Measurements from ENCODE around the gene TSPAN9.

Gene TSPAN9

GRCh38 chr12:3226264-3226663, 149.1 kb downstream of the TSPAN9 start:
- DNase-seq: no peak
- intact Hi-C loops (cut with DNase I): no loop called here

DNA sequence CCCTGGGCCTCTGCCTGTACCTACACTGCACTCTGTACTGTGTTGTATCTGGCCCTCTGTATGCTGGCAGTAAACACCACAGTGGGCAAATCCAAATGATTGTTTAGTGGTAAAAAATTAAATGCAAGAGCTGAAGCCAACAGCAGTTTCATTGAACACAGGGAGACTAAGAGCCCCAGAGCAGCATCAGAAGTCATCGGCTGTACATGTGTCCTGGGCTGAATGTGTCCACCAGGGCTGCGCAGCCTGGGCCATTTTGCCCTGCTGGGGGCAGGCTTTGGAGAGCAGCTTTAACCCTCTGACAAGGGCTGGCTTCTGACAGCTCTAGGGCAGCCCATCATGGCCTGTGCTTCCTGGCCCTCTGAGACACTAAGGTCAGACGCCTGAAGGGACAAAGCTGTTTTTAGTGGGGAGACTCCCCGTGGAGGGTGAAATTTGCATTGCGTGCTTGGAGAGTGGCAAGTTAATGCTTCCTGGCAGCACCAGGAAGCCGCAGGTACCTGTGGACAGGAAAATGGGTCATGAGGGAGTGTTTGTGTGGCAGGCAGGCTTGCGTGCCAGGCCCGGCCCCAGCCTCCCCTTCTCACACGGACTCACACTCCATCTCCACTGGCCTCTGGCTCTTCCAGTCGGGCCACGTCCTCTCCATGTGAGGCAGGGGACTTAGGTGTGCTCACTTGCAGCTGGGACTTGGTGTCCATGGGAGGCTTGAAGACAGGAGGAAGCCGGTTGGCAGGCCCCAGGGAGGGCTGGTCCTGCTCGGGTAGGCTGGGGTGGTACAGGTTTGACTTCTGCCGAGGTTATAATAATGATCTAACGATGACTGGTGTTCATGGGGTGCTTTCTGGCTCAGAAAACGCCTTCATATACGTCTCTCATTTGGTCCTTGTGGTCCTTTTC, 150.1 kb downstream of the TSPAN9 start:
- DNase-seq: peak in 2 of 10 donors; percentile 24 to 69
- intact Hi-C loops (cut with DNase I): no loop called here

DNA sequence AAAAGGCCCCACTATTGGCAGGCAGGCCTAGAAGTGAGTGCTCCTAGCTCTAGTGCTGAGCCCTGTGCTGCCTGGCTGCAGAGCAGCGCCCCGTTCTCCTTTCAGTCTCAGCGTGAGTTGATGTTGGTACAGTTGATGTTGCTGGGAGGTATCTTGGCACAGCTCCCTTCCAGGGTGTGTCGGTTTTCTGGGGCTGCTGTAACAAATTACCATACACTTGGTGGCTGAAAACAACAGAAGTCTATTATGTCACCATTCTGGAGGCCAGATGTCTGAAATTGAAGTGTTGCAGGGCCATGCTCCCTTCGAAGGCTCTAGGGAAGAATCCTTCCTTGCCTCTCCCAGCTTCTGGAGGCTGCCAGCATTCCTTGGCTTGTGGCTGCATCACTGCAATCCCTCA, 151.4 kb downstream of the TSPAN9 start:
- intact Hi-C loops (cut with DNase I): no loop called here
- peak in 2 of 10 donors; percentile 3 to 46 for DNase-seq

DNA sequence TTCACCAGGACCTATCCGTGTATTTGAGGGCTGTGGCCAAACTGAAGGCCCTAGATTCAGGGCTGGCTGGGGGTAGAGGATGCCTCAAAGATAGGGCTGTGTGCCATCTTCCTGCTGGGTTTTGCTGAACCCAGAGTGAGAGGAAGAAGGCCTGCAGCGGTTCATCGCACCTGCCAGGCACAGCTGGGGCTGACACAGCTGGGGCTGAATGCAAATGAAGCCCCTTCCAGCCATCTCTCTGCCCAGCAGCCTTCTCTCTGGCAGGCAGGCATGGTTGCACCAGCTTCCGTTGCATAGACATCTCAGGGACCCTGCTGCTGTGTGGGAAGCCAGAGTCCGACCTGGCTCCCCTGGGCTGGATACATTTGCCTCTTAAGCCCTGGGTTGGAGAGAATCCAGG, 152.4 kb downstream of the TSPAN9 start:
- peak in 2 of 10 donors; percentile 19 to 77 for DNase-seq
- intact Hi-C loops (cut with DNase I): no loop called here

GRCh38 chr12:3230758-3231375, 153.7 kb downstream of the TSPAN9 start:
- intact Hi-C loops (cut with DNase I): no loop called here
- peak in 2 of 10 donors; percentile 72 to 80 for DNase-seq

DNA sequence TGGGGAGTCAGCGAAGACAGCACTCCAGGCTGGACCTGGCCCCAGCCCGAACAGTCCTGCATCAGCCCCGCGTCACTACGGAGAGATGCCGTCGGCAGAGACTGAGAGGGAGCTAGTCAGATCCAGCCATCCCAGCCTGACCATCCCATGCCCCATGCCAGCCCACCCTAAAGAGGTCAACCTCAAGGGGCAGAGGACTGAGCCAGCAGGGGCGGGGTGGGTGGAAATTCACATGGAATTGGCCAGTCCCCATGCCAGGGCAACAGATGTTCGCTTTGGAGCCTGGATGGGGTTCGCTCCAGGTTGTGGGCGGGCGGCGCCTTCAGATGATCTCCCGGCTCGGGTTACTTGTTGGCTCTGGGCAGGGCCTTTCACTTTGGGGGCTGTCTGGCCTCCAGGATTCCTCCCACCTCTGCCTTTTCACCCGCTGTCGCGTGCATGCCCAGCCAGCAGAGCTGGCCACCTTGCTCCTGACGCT, 154.3 kb downstream of the TSPAN9 start:
- intact Hi-C loops (cut with DNase I): no loop called here
- DNase-seq: peak in 2 of 10 donors; percentile 63 to 79

GRCh38 chr12:3233797-3234196, 156.6 kb downstream of the TSPAN9 start:
- peak in 2 of 10 donors; percentile 72 to 77 for DNase-seq
- intact Hi-C loops (cut with DNase I): no loop called here

DNA sequence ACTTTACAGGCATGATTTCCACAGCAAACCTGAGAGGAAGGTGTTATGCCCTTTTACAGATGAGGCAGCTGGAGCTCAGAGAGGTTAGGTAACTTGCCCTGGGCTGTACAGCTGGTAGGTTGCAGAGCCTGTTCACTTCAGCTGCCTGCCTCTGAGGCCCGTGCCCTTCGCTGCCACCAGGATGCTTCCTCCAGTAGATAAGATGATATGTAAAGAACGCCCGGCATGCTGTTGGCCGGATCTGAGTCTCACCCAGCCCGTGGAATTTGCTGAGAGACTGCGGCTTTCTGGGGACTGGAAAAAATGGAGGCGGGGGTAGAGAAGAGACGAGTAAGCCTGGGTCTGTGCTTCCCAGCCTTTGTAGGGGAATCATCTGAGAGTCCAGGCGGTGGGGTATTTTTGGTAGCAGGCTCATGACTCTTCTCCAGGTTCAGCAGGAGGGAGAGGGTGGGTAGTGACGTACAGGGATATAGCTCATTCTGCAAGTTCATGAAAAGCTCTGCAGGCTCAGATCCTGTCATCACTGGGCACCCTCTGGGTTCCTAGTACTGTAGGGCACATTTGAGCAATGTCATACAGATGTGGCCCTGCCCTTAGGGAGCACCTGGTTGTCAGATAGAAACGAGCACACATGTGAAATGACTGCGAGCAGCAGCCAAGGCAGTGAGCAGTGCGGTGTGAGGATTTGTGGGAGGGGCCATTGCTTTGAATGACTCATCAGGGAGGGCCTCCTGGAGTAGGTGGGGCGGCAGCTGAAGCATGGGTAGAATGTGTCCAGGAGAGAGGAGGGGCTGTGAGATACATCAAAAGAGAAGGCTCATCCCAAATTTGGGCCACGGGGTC, 159.4 kb downstream of the TSPAN9 start:
- intact Hi-C loops (cut with DNase I): no loop called here
- no peak for DNase-seq

GRCh38 chr12:3238196-3238595, 161.0 kb downstream of the TSPAN9 start:
- no peak for DNase-seq
- intact Hi-C loops (cut with DNase I): no loop called here

DNA sequence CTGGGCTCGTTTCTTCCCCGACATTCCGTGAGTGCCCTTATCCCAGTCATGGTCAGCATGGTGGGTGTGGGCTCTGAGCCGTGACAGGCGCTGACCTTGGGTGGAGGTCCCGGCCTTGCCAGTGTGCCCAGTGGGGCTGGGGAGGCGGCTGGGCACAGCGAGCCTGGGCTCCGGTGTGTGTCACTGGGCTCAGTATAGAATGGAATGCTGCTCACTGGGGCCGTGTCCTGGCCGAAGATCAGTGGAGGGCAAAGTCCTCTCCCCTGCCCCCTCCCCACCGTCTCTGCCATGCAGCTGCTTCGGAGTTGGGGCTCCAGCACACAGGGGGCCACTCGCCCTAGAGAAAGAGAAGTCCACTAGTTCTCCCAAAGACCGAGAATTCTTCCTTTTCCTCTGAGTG, 164.4 kb downstream of the TSPAN9 start:
- intact Hi-C loops (cut with DNase I): no loop called here
- no peak for DNase-seq

DNA sequence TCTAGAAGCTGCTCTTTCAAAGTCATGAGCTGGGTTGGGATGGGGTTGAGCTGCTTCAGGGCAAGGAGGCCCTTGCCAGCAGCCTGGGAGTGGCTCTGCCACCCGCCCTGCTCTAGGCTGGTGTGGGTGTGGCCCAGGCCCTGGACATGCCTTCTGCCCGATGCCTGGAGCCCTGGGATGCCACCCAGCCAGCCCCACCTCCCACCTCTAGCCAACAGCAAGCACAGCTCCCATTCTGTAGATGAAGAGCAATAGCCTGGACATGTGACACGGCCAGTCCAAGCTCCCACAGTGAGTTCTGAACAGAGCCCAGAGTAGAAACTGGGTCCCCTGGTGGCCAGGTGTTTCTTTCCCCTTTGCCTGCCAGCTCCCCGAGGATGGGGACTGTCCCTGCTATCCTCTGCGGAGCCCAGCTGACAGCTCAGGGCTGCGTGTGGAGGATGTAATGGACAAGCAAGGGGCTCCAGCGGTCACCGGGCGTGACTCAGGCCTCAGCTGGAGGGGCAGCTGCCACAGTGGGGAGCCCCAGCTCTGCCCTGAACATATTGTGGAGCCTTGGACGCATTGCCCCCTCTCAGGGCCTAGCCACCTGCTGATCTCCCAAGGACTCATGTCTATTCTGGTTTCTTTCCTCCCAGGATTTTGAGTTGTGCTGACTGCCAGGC, 165.2 kb downstream of the TSPAN9 start:
- DNase-seq: no peak
- intact Hi-C loops (cut with DNase I): no loop called here

DNA sequence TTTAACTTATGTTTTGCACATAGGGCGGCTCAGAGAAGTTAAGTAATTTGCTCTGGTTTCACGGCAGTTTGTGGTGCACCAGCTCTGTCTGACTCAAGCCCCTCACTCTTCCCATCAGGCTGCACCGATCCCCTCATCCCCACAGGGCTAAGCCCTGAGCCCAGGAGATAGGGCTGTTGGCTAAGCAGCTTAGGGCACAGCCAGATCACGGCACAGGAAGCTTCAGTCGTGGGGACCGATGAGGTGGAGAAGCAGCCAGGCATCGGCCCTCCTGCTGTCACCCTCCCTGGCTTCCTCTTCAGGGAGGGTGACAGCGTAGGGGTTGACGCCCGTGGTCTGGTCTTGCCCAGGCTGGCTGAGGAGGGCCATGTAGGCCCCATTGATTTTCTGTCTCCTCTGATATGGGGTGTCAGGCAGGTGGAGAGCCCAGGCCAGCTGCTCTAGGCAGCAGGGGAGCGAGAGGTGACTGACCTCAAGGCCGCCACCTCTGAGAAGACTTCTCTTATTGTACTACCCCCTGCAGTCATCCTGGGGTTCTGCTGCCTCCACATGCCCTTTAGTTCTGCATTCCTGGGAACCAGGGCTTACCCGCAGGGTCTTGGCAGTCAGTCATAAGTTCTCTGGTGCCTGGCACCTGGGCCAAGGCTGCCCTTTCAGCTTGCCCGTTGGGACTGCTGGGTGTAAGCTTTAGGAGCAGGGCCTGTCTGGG, 166.4 kb downstream of the TSPAN9 start:
- intact Hi-C loops (cut with DNase I): no loop called here
- no peak for DNase-seq

GRCh38 chr12:3244219-3244750, 167.1 kb downstream of the TSPAN9 start:
- intact Hi-C loops (cut with DNase I): no loop called here
- no peak for DNase-seq

DNA sequence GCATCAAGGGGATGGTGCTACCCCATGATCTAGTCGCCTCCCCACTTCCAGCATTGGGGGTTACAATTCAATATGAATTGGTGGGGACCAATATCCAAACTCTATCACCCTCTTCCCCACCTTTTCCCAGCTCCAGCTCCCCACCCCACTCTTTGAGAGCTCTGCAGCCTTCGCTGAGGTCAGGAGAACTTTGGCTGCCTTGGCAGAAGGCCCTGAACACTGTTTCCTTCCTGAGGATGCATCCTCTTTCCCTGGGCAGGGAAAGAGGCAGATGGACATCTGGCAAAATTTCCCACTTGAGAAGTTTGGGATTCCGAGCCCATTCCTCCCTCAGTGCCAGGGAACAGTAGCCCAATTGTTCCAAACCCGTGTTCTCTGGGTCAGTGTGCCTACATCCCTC, 169.1 kb downstream of the TSPAN9 start:
- DNase-seq: no peak
- intact Hi-C loops (cut with DNase I): no loop called here

DNA sequence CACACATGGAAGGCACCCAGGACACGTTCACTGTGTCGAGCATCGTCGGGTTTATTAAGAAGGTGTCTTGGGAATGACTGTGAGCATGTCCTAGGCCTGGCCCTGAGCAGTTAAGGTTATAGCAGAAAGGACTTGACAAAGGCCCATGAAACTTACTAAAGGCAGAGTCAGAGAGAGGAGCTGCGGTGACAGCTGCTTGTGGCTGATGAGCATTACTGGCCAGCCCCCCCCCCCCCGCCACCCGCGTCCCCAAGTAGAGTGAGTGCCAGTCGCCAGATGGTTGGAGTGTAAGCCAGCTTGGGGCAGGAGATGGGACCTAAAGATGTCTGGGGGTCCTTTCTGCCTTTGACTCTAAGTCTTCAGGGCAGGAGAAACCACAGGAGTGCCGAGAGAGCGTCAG, 169.9 kb downstream of the TSPAN9 start:
- intact Hi-C loops (cut with DNase I): no loop called here
- DNase-seq: no peak

DNA sequence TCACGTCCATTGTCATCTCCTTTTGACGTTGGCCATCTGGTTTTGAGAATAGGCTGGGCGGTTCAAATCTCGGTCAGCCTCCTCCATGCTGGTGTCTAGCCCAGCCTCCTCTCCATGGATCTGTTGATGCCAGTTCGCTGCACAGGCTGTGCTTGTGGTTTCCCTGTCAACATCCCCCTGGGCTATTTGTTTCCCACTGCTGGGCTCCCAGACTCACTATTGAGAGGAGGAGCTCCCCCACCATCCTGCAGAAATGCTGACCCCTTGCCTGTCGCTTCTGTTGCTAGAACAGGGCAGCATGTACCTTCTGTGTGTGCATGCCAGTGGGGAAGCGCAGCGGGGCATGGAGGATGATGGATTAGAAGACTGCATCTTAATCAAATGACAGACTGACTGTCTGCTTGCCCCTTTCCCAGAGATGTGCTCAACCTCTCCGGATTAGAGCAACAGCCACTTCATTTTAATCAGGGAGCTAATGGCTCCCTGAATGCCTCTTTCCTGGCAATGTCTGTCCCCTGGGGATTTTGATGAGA, 170.5 kb downstream of the TSPAN9 start:
- intact Hi-C loops (cut with DNase I): no loop called here
- DNase-seq: no peak

GRCh38 chr12:3249081-3249800, 172.1 kb downstream of the TSPAN9 start:
- DNase-seq: no peak
- intact Hi-C loops (cut with DNase I): no loop called here

- DNase-seq: no peak
- intact Hi-C loops (cut with DNase I): no loop called here
These were observed 172.9 kb downstream of the TSPAN9 start for GRCh38 chr12:3250034-3250433.

DNA sequence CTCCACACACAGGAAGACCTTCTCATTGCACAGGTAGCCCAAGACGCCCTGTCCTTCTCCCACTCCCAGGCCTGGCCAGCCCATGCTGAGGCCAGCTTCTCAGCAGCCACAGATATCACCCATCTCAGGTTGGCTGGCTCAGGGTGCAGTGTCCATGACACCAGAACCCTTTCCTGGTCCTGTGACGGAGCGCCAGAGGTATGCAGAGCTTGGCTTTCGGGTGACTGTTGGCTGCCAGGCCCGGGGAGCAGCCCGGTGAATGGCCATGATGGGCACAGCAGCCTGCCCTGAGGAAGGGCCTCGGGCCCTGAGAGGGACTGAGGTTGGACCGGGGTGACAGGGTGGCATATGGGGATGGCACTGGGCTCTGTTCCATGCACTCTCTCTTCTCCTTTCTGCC, 173.4 kb downstream of the TSPAN9 start:
- no peak for DNase-seq
- intact Hi-C loops (cut with DNase I): no loop called here
